Measurements from ENCODE around the gene ACR. TPM values are rescaled to one million over a fixed set of nuclear protein-coding genes. Genes with fewer than 3 reads are reported as not detected.
"Not testable (repeated sequence)": the region's sequence is repeated elsewhere in the genome, so short reads cannot be mapped to it uniquely, and the experiment has no call there.

The ACR gene
- total RNA-seq, 4 donors from 2014 or later: 0.27 to 1.4 TPM; not detected in 2

DNA sequence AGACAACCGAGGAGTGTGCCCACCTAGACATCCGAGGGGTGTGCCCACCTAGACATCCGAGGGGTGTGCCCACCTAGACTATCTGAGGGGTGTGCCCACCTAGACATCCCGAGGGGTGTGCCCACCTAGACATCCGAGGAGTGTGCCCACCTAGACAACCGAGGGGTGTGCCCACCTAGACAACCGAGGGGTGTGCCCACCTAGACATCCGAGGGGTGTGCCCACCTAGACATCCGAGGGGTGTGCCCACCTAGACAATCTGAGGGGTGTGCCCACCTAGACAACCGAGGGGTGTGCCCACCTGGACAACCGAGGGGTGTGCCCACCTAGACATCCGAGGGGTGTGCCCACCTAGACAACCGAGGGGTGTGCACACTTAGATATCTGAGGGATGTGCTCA is 10.6 kb downstream of the ACR start:
- H3K27ac ChIP-seq; H3K4me3 ChIP-seq (replicated peaks in 1 of 3); H3K4me1 ChIP-seq; DNase-seq; H3K9me3 ChIP-seq; intact Hi-C loops (cut with DNase I); H3K36me3 ChIP-seq; H3K27me3 ChIP-seq: not testable (repeated sequence)
- 72 to 91% methylated on average over 4 to 6 of the region's 13 CpGs for WGBS, 2 donors

DNA sequence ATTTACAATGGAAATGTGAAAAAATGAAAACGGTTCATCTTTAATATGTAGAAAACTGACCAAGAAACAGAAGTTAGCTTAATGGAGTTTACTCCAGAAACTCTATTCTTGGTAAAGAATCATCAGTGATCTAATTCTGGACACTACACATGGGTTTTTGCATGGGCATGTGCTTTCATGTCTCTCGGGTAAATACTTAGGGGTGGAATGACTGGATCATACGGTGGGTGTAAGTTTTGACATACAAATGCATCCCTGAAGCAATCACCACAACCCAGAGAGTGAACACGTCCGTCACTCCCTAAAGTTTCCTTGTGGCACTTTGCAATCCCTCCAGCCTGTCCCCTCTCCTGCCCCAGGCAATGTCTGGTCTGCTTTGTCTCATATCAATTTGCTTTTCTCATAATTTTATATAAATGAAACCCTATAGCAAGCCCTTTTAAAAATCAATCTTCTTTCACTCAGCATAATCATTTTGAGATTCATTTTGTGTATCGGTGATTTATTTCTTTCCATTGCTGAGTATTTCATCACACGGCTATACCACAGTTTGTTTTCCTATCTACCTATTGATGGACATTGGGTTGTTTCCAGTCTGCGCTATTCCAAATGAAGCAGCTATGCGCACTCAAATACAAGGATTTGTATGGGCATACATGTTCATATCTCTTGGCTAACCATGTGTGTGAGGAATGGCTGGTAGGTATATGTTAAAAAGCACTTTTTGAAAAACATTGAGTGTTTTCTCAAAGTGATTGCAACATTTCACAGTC is 11.5 kb downstream of the ACR start:
- intact Hi-C loops (cut with DNase I); H3K9me3 ChIP-seq; DNase-seq; H3K27me3 ChIP-seq; H3K27ac ChIP-seq; H3K36me3 ChIP-seq; H3K4me1 ChIP-seq; H3K4me3 ChIP-seq (replicated peaks in 1 of 3): not testable (repeated sequence)
- WGBS, 2 donors: 77 to 83% methylated on average over 9 of the region's 9 CpGs

- H3K27me3 ChIP-seq; H3K9me3 ChIP-seq; intact Hi-C loops (cut with DNase I); H3K27ac ChIP-seq; H3K4me3 ChIP-seq (replicated peaks in 1 of 3); H3K4me1 ChIP-seq; DNase-seq; H3K36me3 ChIP-seq: not testable (repeated sequence)
- WGBS, 2 donors: 88 to 89% methylated on average over 20 of the region's 20 CpGs
Measured at GRCh38 chr22:50755251-50755650, 17.2 kb downstream of the ACR start.

GRCh38 chr22:50756406-50756805 is 18.4 kb downstream of the ACR start:
- 24% methylated on average over 5 of the region's 9 CpGs; no CpG with 5 or more reads in 1 of the 2 donors for WGBS, 2 donors
- H3K27me3 ChIP-seq; H3K9me3 ChIP-seq; H3K4me3 ChIP-seq (replicated peaks in 1 of 3); H3K27ac ChIP-seq; DNase-seq; intact Hi-C loops (cut with DNase I); H3K4me1 ChIP-seq; H3K36me3 ChIP-seq: not testable (repeated sequence)

GRCh38 chr22:50756949-50757491 is 19.0 kb downstream of the ACR start:
- peak; percentile 7 to 38 for DNase-seq
- peak in 4 of 6 experiments; percentile 11 to 33 (median 19) for TF ChIP-seq CTCF (IDR thresholded peaks at IDR 0.05)
- peak overlapping the region in 2 of 3 donors; percentile 34 to 47 for H3K4me3 ChIP-seq (replicated peaks in 1 of 3)
- H3K9me3 ChIP-seq; intact Hi-C loops (cut with DNase I); H3K4me1 ChIP-seq; H3K36me3 ChIP-seq; H3K27ac ChIP-seq; H3K27me3 ChIP-seq: not testable (repeated sequence)
- WGBS, 2 donors: 2 to 18% methylated on average over 20 to 23 of the region's 24 CpGs

GRCh38 chr22:50759597-50760341 is 21.8 kb downstream of the ACR start:
- H3K4me1 ChIP-seq; intact Hi-C loops (cut with DNase I); H3K4me3 ChIP-seq (replicated peaks in 1 of 3); DNase-seq; H3K9me3 ChIP-seq; H3K36me3 ChIP-seq; H3K27ac ChIP-seq; H3K27me3 ChIP-seq: not testable (repeated sequence)
- 79 to 80% methylated on average over 10 of the region's 10 CpGs for WGBS, 2 donors

DNA sequence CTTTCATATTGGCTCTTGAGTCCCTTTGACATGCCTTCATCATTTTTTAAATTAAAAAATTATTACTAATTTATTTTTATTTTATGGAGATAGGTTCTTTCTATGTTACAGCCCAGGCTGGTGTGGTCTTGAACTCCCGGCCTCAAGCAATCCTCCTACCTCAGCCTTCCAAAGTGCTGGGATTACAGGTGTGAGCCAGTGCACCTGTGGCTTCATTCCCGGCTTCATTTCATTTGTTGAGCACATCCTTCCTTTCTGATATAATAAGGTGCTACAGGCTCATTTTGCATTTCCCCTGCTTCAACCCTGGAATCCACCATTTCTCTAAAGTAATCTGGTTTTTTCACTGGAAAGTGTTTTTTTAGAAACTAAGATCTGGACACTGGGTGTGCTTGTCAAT is 23.8 kb downstream of the ACR start:
- H3K9me3 ChIP-seq; intact Hi-C loops (cut with DNase I); H3K4me1 ChIP-seq; DNase-seq; H3K4me3 ChIP-seq (replicated peaks in 1 of 3); H3K27me3 ChIP-seq; H3K27ac ChIP-seq; H3K36me3 ChIP-seq: not testable (repeated sequence)
- 88 to 90% methylated on average over 2 of the region's 2 CpGs for WGBS, 2 donors

- H3K27me3 ChIP-seq; H3K9me3 ChIP-seq; DNase-seq; intact Hi-C loops (cut with DNase I); H3K36me3 ChIP-seq; H3K4me1 ChIP-seq; H3K4me3 ChIP-seq (replicated peaks in 1 of 3); H3K27ac ChIP-seq: not testable (repeated sequence)
- WGBS, 2 donors: 78 to 83% methylated on average over 3 of the region's 3 CpGs
Measured at GRCh38 chr22:50764288-50764687, 26.3 kb downstream of the ACR start.
